Fibroblast of pulmonary artery (primary cell): ENCODE results near the gene DNMT3B.

ENCODE experiments used
- DNase-seq: peaks from one replicate; pipeline ENCODE4 v3.0.0-alpha.2; 2010; ENCODE audit warnings: low read depth
- H3K4me3 ChIP-seq: replicated peaks from 2 replicates; pipeline ENCODE4 v1.5.1; 2011; ENCODE audit warnings: low read depth, mild to moderate bottlenecking, control low read depth, low read length, moderate library complexity
- TF ChIP-seq, protein P1 (sequence below): IDR thresholded peaks from 2 replicates; pipeline ENCODE4 v1.5.1; 2011; ENCODE audit warnings: mild to moderate bottlenecking, control low read depth, low read length, inconsistent platforms; ENCODE audit errors: missing control alignments

DNMT3B gene

GRCh38 chr20:32752458-32753250 is 9.5 kb upstream of the DNMT3B start:
- DNase-seq, result peak; percentile 48

DNA sequence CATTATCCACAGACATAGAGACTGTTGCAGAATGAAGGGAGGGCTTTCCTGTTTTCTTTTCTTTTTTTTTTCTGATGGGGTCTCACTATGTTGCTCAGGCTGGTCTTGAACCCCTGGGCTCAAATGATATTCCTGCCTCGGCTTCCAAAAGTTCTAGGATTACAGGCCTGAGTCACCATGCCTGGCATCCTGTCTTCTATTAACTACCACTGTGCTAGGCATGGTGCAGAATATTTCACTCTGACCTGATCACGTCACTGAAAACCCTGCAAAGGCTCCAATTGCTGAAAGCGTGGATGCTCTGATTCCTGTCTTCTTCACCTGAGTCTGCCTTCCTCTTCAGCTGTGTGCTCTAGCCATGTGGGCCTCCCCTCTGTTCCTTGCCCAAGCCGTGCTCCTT is 8.5 kb upstream of the DNMT3B start:
- no peak overlapping the region for H3K4me3 ChIP-seq
- DNase-seq, result no peak
- TF ChIP-seq, protein P1, sequence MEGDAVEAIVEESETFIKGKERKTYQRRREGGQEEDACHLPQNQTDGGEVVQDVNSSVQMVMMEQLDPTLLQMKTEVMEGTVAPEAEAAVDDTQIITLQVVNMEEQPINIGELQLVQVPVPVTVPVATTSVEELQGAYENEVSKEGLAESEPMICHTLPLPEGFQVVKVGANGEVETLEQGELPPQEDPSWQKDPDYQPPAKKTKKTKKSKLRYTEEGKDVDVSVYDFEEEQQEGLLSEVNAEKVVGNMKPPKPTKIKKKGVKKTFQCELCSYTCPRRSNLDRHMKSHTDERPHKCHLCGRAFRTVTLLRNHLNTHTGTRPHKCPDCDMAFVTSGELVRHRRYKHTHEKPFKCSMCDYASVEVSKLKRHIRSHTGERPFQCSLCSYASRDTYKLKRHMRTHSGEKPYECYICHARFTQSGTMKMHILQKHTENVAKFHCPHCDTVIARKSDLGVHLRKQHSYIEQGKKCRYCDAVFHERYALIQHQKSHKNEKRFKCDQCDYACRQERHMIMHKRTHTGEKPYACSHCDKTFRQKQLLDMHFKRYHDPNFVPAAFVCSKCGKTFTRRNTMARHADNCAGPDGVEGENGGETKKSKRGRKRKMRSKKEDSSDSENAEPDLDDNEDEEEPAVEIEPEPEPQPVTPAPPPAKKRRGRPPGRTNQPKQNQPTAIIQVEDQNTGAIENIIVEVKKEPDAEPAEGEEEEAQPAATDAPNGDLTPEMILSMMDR, result no peak

More at GRCh38 chr20:32752458-32753250, 9.5 kb upstream of the DNMT3B start:
- no peak overlapping the region for H3K4me3 ChIP-seq
- TF ChIP-seq, protein P1, result no peak

- DNase-seq, result no peak
These were observed 6.0 kb upstream of the DNMT3B start for GRCh38 chr20:32756156-32756555.

DNA sequence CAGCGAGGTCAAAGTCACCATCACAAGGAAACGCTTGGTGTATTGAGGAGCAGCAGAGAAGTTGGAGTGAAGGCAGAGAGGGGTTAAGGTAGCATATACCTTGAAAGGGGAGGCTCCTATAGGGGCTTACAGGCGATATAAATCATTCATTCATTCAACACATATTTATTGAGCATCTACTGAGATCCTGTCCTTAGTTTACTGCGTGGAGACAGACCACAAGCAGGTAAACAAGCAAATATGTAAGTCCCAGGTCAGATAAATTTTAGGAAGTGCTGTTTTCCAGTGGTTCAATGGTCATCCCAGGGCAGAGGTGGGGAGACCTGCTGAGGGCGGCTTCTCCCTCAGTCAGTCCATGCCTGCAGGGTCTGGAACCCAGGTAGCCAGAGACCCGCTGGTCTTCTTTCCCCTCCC is 761 bp upstream of the DNMT3B start:
- TF ChIP-seq, protein P1, result no peak
- H3K4me3 ChIP-seq, result peak overlapping the region; percentile 76
- no peak for DNase-seq

More at GRCh38 chr20:32756156-32756555, 6.0 kb upstream of the DNMT3B start:
- H3K4me3 ChIP-seq, result no peak overlapping the region
- TF ChIP-seq, protein P1, result no peak

- DNase-seq, result no peak
These were observed 593 bp downstream of the DNMT3B start for GRCh38 chr20:32762754-32763201.

GRCh38 chr20:32763202-32764004 is 1.2 kb downstream of the DNMT3B start:
- TF ChIP-seq, protein P1, result no peak
- H3K4me3 ChIP-seq, result peak overlapping the region; percentile 76

More at GRCh38 chr20:32762754-32763201, 593 bp downstream of the DNMT3B start:
- TF ChIP-seq, protein P1, result no peak
- H3K4me3 ChIP-seq, result peak overlapping the region; percentile 76

More at GRCh38 chr20:32763202-32764004, 1.2 kb downstream of the DNMT3B start:
- no peak for DNase-seq
